Left cardiac atrium (tissue), 4 donors: ENCODE data around the gene ANKRD40. TPM values are rescaled to one million over a fixed set of nuclear protein-coding genes. Genes with fewer than 3 reads are reported as not detected.
A peak's percentile ranks its signal among the peaks of the same experiment; 100 is the strongest.

Experiments
- ATAC-seq, 2 donors: fragments of 200-7000 bp; cut with Tn5 transposase; one replicate each; pipeline ENCODE4 v1.9.1; 2020; ENCODE audit warnings: mild to moderate bottlenecking in 2 of 2, moderate library complexity in 2 of 2
- DNase-seq: peaks from one replicate; pipeline ENCODE4 v3.0.0-alpha.2; 2020
- intact Hi-C, 2 donors: fragments of 100-400 bp; cut with DNase I; formaldehyde crosslinking; loops; one replicate each; pipeline versions ENCODE4 v1.14.1 to v1.15.1; 2022 to 2023
- total RNA-seq, 2 donors: library from RNA; stranded (reverse); fragmentation: NEBNext Ultra II Directional; extraction: Animal tissue kit (Norgen Biotek cat#: 25700); gene quantifications; one replicate each; pipeline ENCODE4 v1.2.1, GENCODE V29; 2021
- donor health status: DM: no; HTN: yes; CAD: no.
- donor health status: DM: no; HTN: yes; CAD: no; lungs with severe emphysema.
- donor health status: DM: yes; HTN: yes; CAD: no.
- donor health status: Dilated cardiomyopathy.

The ANKRD40 gene
- total RNA-seq, 2 donors from 2014 or later: 43.8 to 45.4 TPM

GRCh38 chr17:50661348-50661747, 46.4 kb downstream of the ANKRD40 start:
- no peak for ATAC-seq

GRCh38 chr17:50660887-50661345, 46.8 kb downstream of the ANKRD40 start:
- intact Hi-C loops: no loop called here
- DNase-seq (no peak), ATAC-seq (peak; percentile 2 to 7)

More at GRCh38 chr17:50661348-50661747, 46.4 kb downstream of the ANKRD40 start:
- intact Hi-C loops: no loop called here
- DNase-seq: no peak

GRCh38 chr17:50660042-50660886, 47.5 kb downstream of the ANKRD40 start:
- intact Hi-C loops: no loop called here
- DNase-seq (peak; percentile 65), ATAC-seq (peak; percentile 66 to 68)

- intact Hi-C loops: no loop called here
- no peak for DNase-seq
- ATAC-seq: no peak
Observed at GRCh38 chr17:50659179-50659578, 48.5 kb downstream of the ANKRD40 start.

- ATAC-seq (peak; percentile 28 to 31), DNase-seq (no peak)
- intact Hi-C loops: no loop called here
Observed at GRCh38 chr17:50658616-50659015, 49.1 kb downstream of the ANKRD40 start.

GRCh38 chr17:50657627-50658026, 50.1 kb downstream of the ANKRD40 start:
- ATAC-seq: no peak
- intact Hi-C loops: no loop called here
- DNase-seq: no peak

- no peak for ATAC-seq
Observed at GRCh38 chr17:50657054-50657453, 50.7 kb downstream of the ANKRD40 start.

GRCh38 chr17:50656509-50656908, 51.2 kb downstream of the ANKRD40 start:
- intact Hi-C loops: no loop called here
- no peak for ATAC-seq
- no peak for DNase-seq

More at GRCh38 chr17:50657054-50657453, 50.7 kb downstream of the ANKRD40 start:
- intact Hi-C loops: no loop called here
- DNase-seq: no peak

- ATAC-seq: no peak
- intact Hi-C loops: no loop called here
- no peak for DNase-seq
Observed at GRCh38 chr17:50653738-50654137, 54.0 kb downstream of the ANKRD40 start.

- ATAC-seq (no peak), DNase-seq (no peak)
- intact Hi-C loops: no loop called here
Observed at GRCh38 chr17:50651661-50652060, 56.1 kb downstream of the ANKRD40 start.

- DNase-seq (no peak), ATAC-seq (no peak)
- intact Hi-C loops: no loop called here
Observed at GRCh38 chr17:50649042-50649908, 58.4 kb downstream of the ANKRD40 start.

- DNase-seq: no peak
- intact Hi-C loops: no loop called here
- ATAC-seq: no peak
Observed at GRCh38 chr17:50647187-50647586, 60.5 kb downstream of the ANKRD40 start.

GRCh38 chr17:50645748-50646682, 61.7 kb downstream of the ANKRD40 start:
- intact Hi-C loops: no loop called here
- no peak for DNase-seq
- ATAC-seq: no peak

Other genes starting within 250 kb of the ANKRD40 start
- gene CHAD, start 239.0 kb downstream of the ANKRD40 start, total RNA-seq: 1 to 10 TPM in 1 of 2 donors, under 1 TPM in 1; 0.37 to 1.1 TPM
- 10 to 100 TPM; 31.6 to 38.8 TPM for gene RSAD1, start 229.1 kb downstream of the ANKRD40 start, total RNA-seq
- gene MYCBPAP, start 199.5 kb downstream of the ANKRD40 start, total RNA-seq: under 1 TPM; 0.39 to 0.59 TPM
- gene EPN3, start 175.2 kb downstream of the ANKRD40 start, total RNA-seq: 10 to 100 TPM in 1 of 2 donors, 1 to 10 TPM in 1; 7.0 to 16.1 TPM
- 10 to 100 TPM; 41.0 to 41.1 TPM for gene SPATA20, start 160.7 kb downstream of the ANKRD40 start, total RNA-seq
- 1 to 10 TPM; 5.7 to 6.9 TPM for gene CACNA1G, start 147.2 kb downstream of the ANKRD40 start, total RNA-seq
- 1 to 10 TPM; 1.4 to 5.2 TPM for gene ABCC3, start 73.0 kb downstream of the ANKRD40 start, total RNA-seq
- 10 to 100 TPM; 49.4 to 66.9 TPM for gene LUC7L3, start 11.7 kb upstream of the ANKRD40 start, total RNA-seq
- gene ANKRD40CL, start 59.6 kb upstream of the ANKRD40 start, total RNA-seq: not detected
- under 1 TPM; 0.15 to 0.50 TPM for gene WFIKKN2, start 127.7 kb upstream of the ANKRD40 start, total RNA-seq
- 10 to 100 TPM; 57.9 to 63.2 TPM for gene TOB1, start 158.4 kb upstream of the ANKRD40 start, total RNA-seq